Small intestine (tissue), 7 donors: Measurements from ENCODE around the gene UCK2. TPM values are rescaled to one million over a fixed set of nuclear protein-coding genes. Genes with fewer than 3 reads are reported as not detected.

ENCODE experiments used
- DNase-seq, 2 donors: peaks; one replicate each; pipeline versions ENCODE4 v3.0.0 to v3.0.0-alpha.2; 2013
- FAIRE-seq: peaks from 2 replicates; lab custom pipeline; 2012; peaks lifted over from hg19 to GRCh38; lab: Jason Lieb, UNC
- H3K27ac ChIP-seq, 3 donors: one replicate each; pipeline ENCODE4 v1.5.1; 2013; ENCODE audit warnings: low read length in 2 of 3, mild to moderate bottlenecking in 2 of 3, control low read depth in 1 of 3, inconsistent platforms in 1 of 3, low read depth in 1 of 3, moderate library complexity in 1 of 3
- H3K27me3 ChIP-seq, 3 donors: one replicate each; pipeline ENCODE4 v1.6.1; 2013; ENCODE audit warnings: low read length in 3 of 3, inconsistent platforms in 1 of 3; ENCODE audit not compliant: control insufficient read depth in 3 of 3, insufficient read depth in 3 of 3
- H3K36me3 ChIP-seq, 3 donors: one replicate each; pipeline ENCODE4 v1.6.1; 2013; ENCODE audit warnings: low read length in 3 of 3, inconsistent platforms in 1 of 3, low read depth in 1 of 3, mild to moderate bottlenecking in 1 of 3, moderate library complexity in 1 of 3; ENCODE audit not compliant: control insufficient read depth in 3 of 3, insufficient read depth in 2 of 3
- H3K4me1 ChIP-seq, 3 donors: one replicate each; pipeline ENCODE4 v1.6.1; 2013; ENCODE audit warnings: low read length in 2 of 3, inconsistent platforms in 1 of 3, low read depth in 1 of 3, mild to moderate bottlenecking in 1 of 3, moderate library complexity in 1 of 3; ENCODE audit not compliant: control insufficient read depth in 3 of 3, insufficient read depth in 2 of 3
- H3K4me3 ChIP-seq, 3 donors: one replicate each; pipeline ENCODE4 v1.5.1; 2013; ENCODE audit warnings: low read length in 3 of 3, control low read depth in 1 of 3, inconsistent platforms in 1 of 3, low read depth in 1 of 3, mild to moderate bottlenecking in 1 of 3, moderate library complexity in 1 of 3
- H3K9me3 ChIP-seq, 2 donors: one replicate each; pipeline ENCODE4 v1.6.1; 2013; ENCODE audit warnings: low read depth in 1 of 2, low read length in 1 of 2; ENCODE audit not compliant: control insufficient read depth in 2 of 2, insufficient read depth in 1 of 2
- WGBS, 3 donors: extraction: QIAGEN DNeasy Blood & Tissue Kit; methylation state at CpG; one replicate each; pipeline ENCODE4 v1.1.7; 2013; 5-methylcytosine and 5-hydroxymethylcytosine counted together
- polyA plus RNA-seq, 4 donors: library from polyadenylated mRNA; stranded (reverse) in 3 of 4; unstranded in 1 of 4; fragments of 200-250 nt in 3 of 4; fragments of 120-200 nt in 1 of 4; gene quantifications; one replicate each; pipeline versions ENCODE4 v1.2.1 to v1.2.3, GENCODE V29; 2013
- donor health status: healthy with polysubstance abuse.
- donor health status: control.
- donor health status: control.
- donor health status: Bipolar disorder and iron deficiency.
- donor health status: healthy.

UCK2 gene
- polyA plus RNA-seq, 4 donors, result 22.2 to 37.6 (median 35.5) TPM

- H3K36me3 ChIP-seq, result peaks cover 6 to 58% (median 7%) of the 10 kb centered on the region in 3 donors
- peaks cover 0 to 21% (median 2%) of the 10 kb centered on the region in 3 donors for H3K4me1 ChIP-seq
- H3K4me3 ChIP-seq, result no peak overlapping the region
- WGBS, 3 donors, result 79 to 86% (median 80%) methylated on average over 12 of the region's 12 CpGs
- DNase-seq (no peak), FAIRE-seq (no peak)
- no peak overlapping the region for H3K27ac ChIP-seq
- no peaks in the 10 kb centered on the region for H3K27me3 ChIP-seq
- no peaks in the 10 kb centered on the region for H3K9me3 ChIP-seq
Measured at GRCh38 chr1:165897326-165898303, 70.2 kb downstream of the UCK2 start.

GRCh38 chr1:165898837-165899236 lies 71.4 kb downstream of the UCK2 start:
- Histone ChIP-seq H3K27ac (no peak overlapping the region), H3K4me1 (peaks cover 0 to 21% (median 2%) of the 10 kb centered on the region in 3 donors), H3K9me3 (no peaks in the 10 kb centered on the region), H3K4me3 (no peak overlapping the region), H3K36me3 (peaks cover 3 to 66% (median 6%) of the 10 kb centered on the region in 3 donors), H3K27me3 (no peaks in the 10 kb centered on the region)
- DNase-seq (no peak), FAIRE-seq (no peak)
- 69 to 79% (median 69%) methylated on average over 3 of the region's 3 CpGs for WGBS, 3 donors

DNA sequence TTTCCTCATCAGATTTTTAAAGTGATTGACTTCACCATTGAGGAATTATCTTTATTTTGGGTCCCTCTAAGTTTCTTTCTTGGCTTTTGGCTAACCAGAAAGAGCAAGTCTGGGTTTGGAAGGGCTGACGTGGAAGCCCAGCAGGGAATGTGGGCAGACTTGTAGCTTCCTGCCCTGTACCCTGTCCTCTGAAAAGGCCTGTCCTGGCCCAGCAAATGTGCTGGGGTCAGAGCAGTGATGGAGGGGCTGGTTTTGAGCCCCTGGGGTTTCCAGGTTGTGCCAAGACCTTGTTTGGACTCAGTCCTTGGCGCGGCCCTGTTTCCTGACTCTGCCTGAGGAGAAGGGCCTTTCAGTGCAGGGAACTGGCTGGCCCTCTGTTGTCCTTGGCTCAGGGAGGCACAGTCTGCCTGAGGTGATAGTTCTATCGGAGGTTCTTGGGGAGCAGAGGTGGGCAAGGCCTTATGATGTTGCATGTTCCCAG lies 72.1 kb downstream of the UCK2 start:
- Histone ChIP-seq H3K36me3 (peaks cover 3 to 67% (median 9%) of the 10 kb centered on the region in 3 donors), H3K27me3 (no peaks in the 10 kb centered on the region), H3K9me3 (no peaks in the 10 kb centered on the region), H3K27ac (no peak overlapping the region), H3K4me3 (no peak overlapping the region), H3K4me1 (peaks cover 0 to 21% (median 2%) of the 10 kb centered on the region in 3 donors)
- FAIRE-seq (no peak), DNase-seq (no peak)
- 87 to 92% (median 88%) methylated on average over 4 of the region's 4 CpGs for WGBS, 3 donors

DNA sequence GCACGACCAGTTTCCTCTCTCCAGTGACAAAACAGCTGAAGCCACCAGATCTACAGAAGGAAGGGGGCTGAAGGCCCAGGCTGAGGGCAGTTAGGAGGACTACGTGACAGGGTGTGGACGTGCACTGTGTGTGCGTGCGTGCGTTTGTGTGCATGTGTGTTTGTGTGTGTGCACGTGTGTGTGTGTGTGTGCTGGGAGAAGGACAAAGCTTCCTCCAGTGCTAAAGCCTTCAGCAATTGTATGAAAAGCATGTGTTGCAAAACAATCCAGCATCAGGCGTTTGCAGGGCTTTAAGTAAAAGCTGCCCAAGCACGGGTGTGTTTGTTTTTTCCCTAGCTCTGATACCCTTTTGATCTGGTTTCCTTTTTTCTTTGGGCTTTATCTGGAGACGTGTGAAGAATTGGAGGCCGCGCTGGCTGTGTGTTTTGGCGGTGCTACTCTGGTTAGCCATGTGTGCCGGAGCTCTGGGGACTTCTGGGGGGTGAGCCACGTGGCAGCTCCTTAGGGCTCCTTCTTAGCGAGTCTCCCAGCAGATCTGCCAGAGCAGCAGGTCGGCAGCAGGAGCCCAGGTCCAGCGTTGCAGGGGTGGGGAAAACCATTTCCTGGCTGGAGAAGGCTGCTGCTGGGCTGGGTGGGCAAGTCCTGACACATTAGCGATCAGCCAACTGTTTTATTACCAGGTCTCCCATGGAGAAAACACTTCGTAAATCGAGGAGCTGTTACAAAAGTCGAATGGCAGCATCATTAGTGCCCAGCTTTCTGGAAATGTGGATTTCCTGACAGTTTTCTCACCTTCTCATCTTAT lies 73.4 kb downstream of the UCK2 start:
- Histone ChIP-seq H3K27ac (peak overlapping the region in 1 of 3 donors; percentile 4), H3K27me3 (no peaks in the 10 kb centered on the region), H3K36me3 (peaks cover 3 to 61% (median 8%) of the 10 kb centered on the region in 3 donors), H3K9me3 (no peaks in the 10 kb centered on the region), H3K4me3 (no peak overlapping the region), H3K4me1 (peaks cover 0 to 21% (median 2%) of the 10 kb centered on the region in 3 donors)
- FAIRE-seq (no peak), DNase-seq (peak; percentile 36 to 50)
- 21 to 46% (median 37%) methylated on average over 22 of the region's 22 CpGs for WGBS, 3 donors

DNA sequence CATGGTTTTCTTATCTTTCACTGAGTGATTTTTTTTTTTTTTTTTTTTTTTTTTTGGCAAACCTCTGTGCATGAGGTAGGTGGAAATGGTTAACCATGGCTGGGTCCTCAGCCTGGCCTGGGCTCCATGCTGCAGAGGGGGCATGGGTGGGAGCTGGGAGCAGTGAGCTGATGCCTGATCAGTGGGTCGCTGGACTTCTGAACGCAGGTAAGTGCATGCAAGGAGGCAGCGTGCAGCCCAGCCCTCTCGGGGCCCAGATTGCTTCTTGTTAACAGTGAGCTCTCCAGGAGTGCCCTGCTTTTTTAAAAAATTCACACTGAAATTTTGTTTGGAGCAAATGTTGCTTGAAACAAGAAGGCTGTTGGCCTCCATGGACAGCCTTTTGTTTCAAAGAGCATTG lies 75.2 kb downstream of the UCK2 start:
- FAIRE-seq (no peak), DNase-seq (no peak)
- WGBS, 3 donors, result 98 to 99% (median 98%) methylated on average over 4 of the region's 4 CpGs
- Histone ChIP-seq H3K27ac (no peak overlapping the region), H3K4me1 (peaks cover 0 to 21% (median 4%) of the 10 kb centered on the region in 3 donors), H3K27me3 (no peaks in the 10 kb centered on the region), H3K36me3 (peaks cover 5 to 57% (median 8%) of the 10 kb centered on the region in 3 donors), H3K9me3 (no peaks in the 10 kb centered on the region), H3K4me3 (no peak overlapping the region)

DNA sequence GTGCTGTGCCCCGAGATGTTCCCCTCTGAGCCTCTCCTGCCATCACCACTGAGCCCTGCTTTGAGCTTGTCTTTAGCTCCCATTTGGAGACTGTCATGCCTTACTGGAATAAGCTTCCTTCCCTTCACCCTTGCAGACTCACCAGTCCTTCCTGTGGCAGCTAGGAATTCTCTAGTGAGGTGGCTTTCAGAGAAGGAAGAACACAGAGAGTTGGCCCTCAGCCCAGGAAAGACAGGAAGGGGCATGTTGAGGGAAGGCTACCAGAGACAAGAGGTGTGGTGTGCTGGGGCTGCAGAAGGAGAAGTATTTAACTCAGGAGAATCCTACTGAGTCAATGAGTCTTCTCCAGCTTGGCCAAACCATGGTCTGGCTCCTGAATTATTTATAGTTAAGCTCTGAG lies 76.3 kb downstream of the UCK2 start:
- no peak for DNase-seq

DNA sequence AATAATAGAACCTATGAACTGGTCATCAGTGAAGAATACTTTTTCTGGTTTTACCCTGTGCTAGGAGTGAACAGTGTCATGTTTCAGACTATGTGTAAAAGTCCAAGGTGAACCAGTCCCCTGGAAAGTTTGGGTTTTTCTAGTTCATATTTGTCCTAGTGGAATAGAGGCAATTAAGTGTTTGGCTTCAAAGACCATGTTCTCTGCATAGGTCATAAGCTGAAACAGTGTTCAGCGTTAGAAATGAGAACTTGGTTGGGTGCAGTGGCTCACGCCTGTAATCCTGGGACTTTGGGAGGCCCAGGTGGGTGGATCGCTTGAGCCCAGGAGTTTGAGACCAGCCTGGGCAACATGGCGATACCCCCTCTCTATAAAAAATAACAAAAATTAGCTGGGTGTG lies 77.5 kb downstream of the UCK2 start:
- Histone ChIP-seq H3K27me3 (no peaks in the 10 kb centered on the region), H3K4me1 (peaks cover 0 to 18% (median 8%) of the 10 kb centered on the region in 3 donors), H3K27ac (no peak overlapping the region), H3K36me3 (peaks cover 4 to 57% (median 12%) of the 10 kb centered on the region in 3 donors), H3K9me3 (no peaks in the 10 kb centered on the region), H3K4me3 (no peak overlapping the region)
- DNase-seq, result no peak
- WGBS, 3 donors, result 74 to 97% (median 93%) methylated on average over 4 of the region's 4 CpGs
- FAIRE-seq, result no peak

More for the DNA sequence above, 76.3 kb downstream of the UCK2 start:
- no peaks in the 10 kb centered on the region for H3K27me3 ChIP-seq
- H3K4me3 ChIP-seq, result no peak overlapping the region
- H3K36me3 ChIP-seq, result peaks cover 4 to 59% (median 10%) of the 10 kb centered on the region in 3 donors
- no peaks in the 10 kb centered on the region for H3K9me3 ChIP-seq
- 86 to 94% (median 89%) methylated on average over 1 of the region's 1 CpG for WGBS, 3 donors
- peaks cover 0 to 21% (median 7%) of the 10 kb centered on the region in 3 donors for H3K4me1 ChIP-seq
- no peak for FAIRE-seq
- no peak overlapping the region for H3K27ac ChIP-seq

GRCh38 chr1:165905853-165906252 lies 78.4 kb downstream of the UCK2 start:
- no peak for FAIRE-seq
- H3K36me3 ChIP-seq, result peaks cover 4 to 57% (median 12%) of the 10 kb centered on the region in 3 donors
- WGBS, 3 donors, result 90 to 92% (median 92%) methylated on average over 3 of the region's 3 CpGs

More at GRCh38 chr1:165905853-165906252, 78.4 kb downstream of the UCK2 start:
- no peak for DNase-seq
- Histone ChIP-seq H3K27ac (no peak overlapping the region), H3K4me3 (no peak overlapping the region), H3K9me3 (no peaks in the 10 kb centered on the region), H3K4me1 (peaks cover 0 to 19% (median 8%) of the 10 kb centered on the region in 3 donors), H3K27me3 (no peaks in the 10 kb centered on the region)
